IgD-negative memory B cell (primary cell): Measurements from ENCODE around the gene TBATA. TPM values are rescaled to one million over a fixed set of nuclear protein-coding genes. Genes with fewer than 3 reads are reported as not detected.
A peak's percentile ranks its signal among the peaks of the same experiment; 100 is the strongest.

Experiments
- H3K27ac Mint-ChIP-seq, 3 donors: one replicate each; pipeline ENCODE4 v1.8.0; 2020 to 2022; ENCODE audit warnings: mild to moderate bottlenecking in 3 of 3, mixed read lengths in 3 of 3, moderate library complexity in 1 of 3
- H3K27me3 Mint-ChIP-seq: one replicate; pipeline ENCODE4 v1.8.0; 2021; ENCODE audit warnings: mixed read lengths
- H3K36me3 Mint-ChIP-seq: one replicate; pipeline ENCODE4 v1.8.0; 2020; ENCODE audit warnings: mild to moderate bottlenecking, mixed read lengths
- H3K4me1 Mint-ChIP-seq, 3 donors: one replicate each; pipeline ENCODE4 v1.8.0; 2020 to 2022; ENCODE audit warnings: mixed read lengths in 3 of 3, mild to moderate bottlenecking in 1 of 3
- H3K4me3 Mint-ChIP-seq, 4 donors: one replicate each; pipeline ENCODE4 v1.8.0; 2020 to 2022; ENCODE audit warnings: mild to moderate bottlenecking in 4 of 4, mixed read lengths in 4 of 4, moderate library complexity in 3 of 4
- H3K9me3 Mint-ChIP-seq, 3 donors: one replicate each; pipeline ENCODE4 v1.8.0; 2020 to 2021; ENCODE audit warnings: mixed read lengths in 3 of 3, mild to moderate bottlenecking in 1 of 3
- polyA plus RNA-seq: library from polyadenylated mRNA; unstranded; fragments of 300-500 nt; fragmentation: Illumina TruSeq; gene quantifications from one replicate; pipeline ENCODE4 v1.2.3, GENCODE V29; 2021

TBATA gene
- polyA plus RNA-seq, 1 donor from 2014 or later = not detected

DNA sequence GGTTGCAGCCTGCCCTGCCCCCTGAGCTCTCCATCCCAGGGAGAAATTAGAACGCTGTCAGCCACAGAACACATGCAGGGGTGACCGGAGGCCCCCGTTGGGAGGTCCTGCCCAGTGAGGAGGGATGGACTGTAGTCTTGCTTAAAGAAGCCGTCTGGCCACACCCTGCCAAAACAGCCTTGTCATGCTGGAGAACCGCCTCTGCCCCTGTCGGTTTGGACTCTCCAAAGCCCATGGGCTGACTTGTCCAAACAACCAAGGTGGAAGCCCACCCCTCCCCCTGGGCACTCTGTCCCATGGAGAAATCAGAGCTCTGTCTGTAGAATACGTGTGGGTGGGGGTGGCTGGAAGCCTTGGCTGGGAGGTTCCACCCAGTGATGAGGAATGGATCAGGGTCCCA is 12.7 kb upstream of the TBATA start:
- Mint-ChIP-seq H3K4me1 (peaks cover 0 to 1% (median 0%) of the 10 kb centered on the region in 3 donors), H3K4me3 (no peak overlapping the region), H3K9me3 (peaks cover 0 to 12% (median 2%) of the 10 kb centered on the region in 3 donors), H3K27me3 (peaks cover 14% of the 10 kb centered on the region), H3K27ac (no peak overlapping the region), H3K36me3 (peaks cover 1% of the 10 kb centered on the region)

DNA sequence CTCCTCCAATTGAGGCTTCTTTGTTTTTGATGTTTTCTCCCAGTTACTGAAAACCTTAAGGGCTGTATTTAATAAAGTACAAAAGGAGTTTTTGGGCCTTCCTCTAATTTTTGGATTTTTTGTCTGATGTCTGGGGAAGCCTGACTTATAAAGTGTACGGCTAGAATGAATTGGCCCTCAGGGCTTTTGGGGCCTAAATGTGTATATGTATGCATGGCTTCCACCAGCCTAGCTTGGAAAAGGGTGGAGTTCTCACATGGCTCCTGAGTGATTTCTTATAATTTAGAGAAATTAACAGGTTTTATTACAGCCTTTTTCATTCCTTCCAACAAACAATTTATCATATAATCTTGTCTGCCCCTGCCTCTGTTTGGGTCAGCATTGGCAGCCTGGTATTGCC is 10.4 kb upstream of the TBATA start:
- Mint-ChIP-seq H3K4me3 (no peak overlapping the region), H3K9me3 (peaks cover 0 to 12% (median 2%) of the 10 kb centered on the region in 3 donors), H3K27me3 (peaks cover 23% of the 10 kb centered on the region), H3K4me1 (peaks cover 0 to 1% (median 0%) of the 10 kb centered on the region in 3 donors), H3K27ac (no peak overlapping the region), H3K36me3 (peaks cover 1% of the 10 kb centered on the region)

DNA sequence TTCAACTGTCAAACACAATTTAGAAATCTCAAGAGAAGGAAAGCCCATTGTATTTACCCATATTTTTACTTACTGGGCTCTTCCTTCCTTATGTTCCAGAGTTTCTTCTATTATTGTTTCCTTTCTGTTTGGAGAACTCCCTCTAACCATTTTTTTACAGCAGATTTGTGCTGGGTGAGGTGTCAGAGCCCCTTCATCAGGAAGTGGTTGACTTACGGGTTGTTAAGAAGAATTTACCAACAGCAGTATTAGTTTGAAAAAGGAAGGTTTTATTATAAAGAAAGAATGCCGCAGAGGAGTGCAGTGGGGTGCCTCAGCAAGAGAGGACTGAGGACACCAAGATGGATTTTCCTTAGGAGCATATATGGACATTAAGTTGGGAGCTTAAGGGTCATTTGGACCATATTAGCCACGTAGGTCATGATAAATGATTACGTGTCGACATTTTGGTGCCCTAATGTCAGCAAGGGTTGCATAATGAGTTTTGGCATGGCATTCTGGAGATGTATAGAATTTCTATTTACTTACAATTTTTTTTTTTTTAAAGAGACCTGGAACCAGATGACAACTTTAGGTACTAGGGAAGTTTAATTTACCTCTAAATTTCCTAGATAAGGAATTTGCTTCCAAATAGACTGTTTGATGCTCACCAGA is 6.3 kb upstream of the TBATA start:
- peaks cover 12% of the 10 kb centered on the region for H3K27me3 Mint-ChIP-seq
- H3K4me1 Mint-ChIP-seq = no peaks in the 10 kb centered on the region
- no peak overlapping the region for H3K4me3 Mint-ChIP-seq
- no peak overlapping the region for H3K27ac Mint-ChIP-seq
- peaks cover 0 to under 1% (median 0%) of the 10 kb centered on the region in 3 donors for H3K9me3 Mint-ChIP-seq
- peaks cover under 1% of the 10 kb centered on the region for H3K36me3 Mint-ChIP-seq

DNA sequence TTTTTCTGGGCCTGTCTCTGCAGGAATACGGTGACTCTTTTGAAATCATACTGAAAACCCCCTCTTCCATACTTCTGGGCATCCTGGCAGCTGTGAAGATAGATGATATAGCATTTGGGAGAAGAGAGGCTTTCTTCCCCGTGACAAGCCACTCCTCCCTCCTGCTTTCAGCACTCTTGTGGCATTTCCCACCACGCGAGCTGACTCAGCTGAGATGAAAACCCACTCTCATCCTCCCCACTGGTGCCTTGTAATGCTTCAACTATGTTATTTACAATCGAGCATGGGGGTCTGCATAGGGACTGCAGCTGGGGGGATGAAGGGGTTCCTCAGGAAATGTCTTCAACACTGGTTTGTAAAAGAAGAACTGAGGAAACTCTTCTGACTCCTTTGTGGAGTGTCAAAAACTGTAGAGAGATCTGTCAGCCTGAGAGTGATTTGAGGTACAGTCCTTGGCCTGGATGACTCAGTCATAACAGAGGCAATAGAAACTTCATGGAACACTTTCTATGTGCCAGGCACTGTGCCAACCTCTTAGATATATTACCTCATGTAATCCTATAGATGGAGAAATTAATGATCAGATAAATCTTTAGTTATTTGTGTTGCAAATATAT is 1.7 kb upstream of the TBATA start:
- no peak overlapping the region for H3K27ac Mint-ChIP-seq
- H3K36me3 Mint-ChIP-seq = no peaks in the 10 kb centered on the region
- H3K4me1 Mint-ChIP-seq = no peaks in the 10 kb centered on the region

DNA sequence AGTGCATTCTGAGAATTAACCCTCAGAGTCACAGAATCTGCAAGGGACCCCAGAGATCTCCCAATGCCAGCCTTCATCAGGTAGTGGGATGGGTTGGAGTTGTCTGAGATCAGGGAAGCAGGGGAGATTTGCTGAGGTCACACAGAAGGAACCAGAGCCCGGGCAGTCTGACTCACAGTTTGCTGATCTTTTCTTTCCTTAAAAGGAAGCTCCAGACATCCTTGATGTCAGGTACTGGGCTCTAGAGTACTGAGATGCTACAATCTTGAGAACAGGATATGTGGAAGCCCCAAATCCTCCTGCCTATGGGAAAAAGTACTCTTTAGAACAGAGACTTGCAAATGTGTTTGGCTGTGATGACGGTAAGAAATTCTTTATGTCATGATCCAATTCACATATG is 706 bp downstream of the TBATA start:
- no peak overlapping the region for H3K4me3 Mint-ChIP-seq
- no peaks in the 10 kb centered on the region for H3K9me3 Mint-ChIP-seq
- H3K27me3 Mint-ChIP-seq = peaks cover 12% of the 10 kb centered on the region
- no peaks in the 10 kb centered on the region for H3K4me1 Mint-ChIP-seq
- no peaks in the 10 kb centered on the region for H3K36me3 Mint-ChIP-seq
- no peak overlapping the region for H3K27ac Mint-ChIP-seq

More for the DNA sequence above, 1.7 kb upstream of the TBATA start:
- Mint-ChIP-seq H3K4me3 (no peak overlapping the region), H3K9me3 (no peaks in the 10 kb centered on the region), H3K27me3 (peaks cover 15% of the 10 kb centered on the region)

DNA sequence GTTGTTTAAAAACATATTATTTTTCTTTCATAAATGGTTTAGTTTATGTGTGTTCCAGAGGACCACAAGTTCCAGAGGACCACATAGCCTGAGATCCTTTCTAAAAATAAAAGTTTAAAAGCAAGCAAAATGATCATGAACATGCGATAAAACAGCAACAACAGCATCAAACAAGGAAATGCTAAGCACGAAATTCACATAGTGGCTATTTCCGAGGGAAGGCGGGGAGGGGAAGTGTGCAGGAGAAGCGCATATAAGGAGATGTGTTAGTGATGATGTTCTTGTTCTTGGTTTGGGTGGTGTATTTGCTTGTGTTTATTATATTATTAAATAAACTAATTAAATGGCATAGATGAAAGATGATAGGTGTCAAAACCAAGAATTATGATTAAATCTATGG is 1.2 kb downstream of the TBATA start:
- Mint-ChIP-seq H3K9me3 (no peaks in the 10 kb centered on the region), H3K27me3 (peaks cover 10% of the 10 kb centered on the region), H3K4me3 (no peak overlapping the region), H3K4me1 (no peaks in the 10 kb centered on the region), H3K36me3 (no peaks in the 10 kb centered on the region), H3K27ac (no peak overlapping the region)

DNA sequence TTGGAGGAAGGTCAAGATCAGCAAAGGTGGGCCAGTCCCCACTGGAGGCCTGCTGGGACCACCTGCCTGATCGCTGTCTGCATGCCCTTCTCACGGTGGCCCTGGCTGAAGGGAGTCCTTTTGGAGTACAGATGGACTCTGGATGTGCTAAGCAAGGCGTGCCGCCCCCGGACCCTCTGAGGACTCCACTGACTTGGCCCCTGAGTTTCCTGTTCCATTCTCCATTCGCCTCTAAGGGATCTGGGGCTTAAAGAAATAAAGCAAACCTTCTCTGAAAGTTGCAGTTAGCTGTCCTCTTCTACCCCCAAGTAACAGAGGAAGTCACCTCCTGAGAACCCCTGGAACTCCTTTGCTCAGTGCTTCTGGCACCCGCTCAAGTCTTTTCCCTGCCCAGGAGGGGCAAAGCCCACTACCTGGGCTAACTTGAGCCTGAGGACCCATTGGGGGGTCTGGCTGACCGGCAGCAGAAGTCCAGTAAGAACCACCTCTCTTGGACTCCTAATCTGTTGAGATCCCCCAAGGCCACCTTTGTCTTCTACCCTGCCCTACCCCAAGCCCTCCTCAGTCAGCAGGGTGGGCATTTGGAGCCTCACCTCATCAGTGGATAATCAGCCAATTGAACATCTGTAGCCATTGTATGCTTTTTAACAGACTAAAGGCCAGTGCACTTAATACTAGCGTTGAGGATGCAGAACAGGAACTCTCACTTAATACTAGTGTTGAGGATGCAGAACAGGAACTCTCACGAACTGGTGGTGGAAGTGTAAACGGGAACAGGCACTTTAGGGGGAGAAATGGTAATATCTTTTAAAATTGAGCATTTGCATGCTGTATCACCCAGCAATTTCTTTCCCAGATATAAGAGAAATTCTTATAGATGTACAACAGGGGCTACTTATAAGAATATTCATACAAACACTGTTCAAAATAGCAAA is 2.2 kb downstream of the TBATA start:
- H3K4me3 Mint-ChIP-seq = no peak overlapping the region
- H3K36me3 Mint-ChIP-seq = no peaks in the 10 kb centered on the region
- no peaks in the 10 kb centered on the region for H3K4me1 Mint-ChIP-seq
- no peaks in the 10 kb centered on the region for H3K9me3 Mint-ChIP-seq
- peak overlapping the region in 1 of 3 donors; percentile 1 for H3K27ac Mint-ChIP-seq
- H3K27me3 Mint-ChIP-seq = peaks cover 8% of the 10 kb centered on the region

DNA sequence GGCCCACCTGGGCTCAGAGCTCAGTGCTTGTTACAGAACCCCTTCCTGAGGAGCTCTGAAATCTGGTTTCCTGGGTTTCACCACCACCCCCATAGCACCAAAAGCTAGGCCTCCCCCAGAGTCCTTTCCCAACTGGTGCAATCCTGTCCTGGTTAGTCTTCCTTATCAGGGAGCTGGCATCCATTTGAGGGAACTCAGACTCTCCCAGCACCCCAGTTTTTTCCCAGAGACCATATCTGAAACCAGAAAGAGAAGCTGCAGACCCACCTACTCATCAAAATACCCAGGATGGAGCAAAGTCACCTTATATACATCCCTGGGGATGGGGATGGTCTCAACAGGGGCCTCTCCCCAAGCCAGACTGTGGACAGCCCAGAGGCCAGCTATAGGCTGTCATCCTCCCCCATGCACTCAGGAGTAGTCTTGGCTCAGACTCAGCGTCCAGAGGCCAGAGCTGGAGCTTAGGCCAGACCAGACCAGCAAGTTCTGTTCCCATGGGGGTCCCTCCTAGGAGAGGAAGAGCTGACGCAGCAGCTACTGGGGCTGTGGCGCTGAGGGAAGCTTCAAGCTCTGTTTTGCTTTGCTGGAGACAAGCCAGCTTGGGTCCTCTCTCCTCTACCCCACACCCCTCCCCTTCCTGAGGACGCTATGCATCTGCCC is 3.0 kb downstream of the TBATA start:
- peaks cover 8% of the 10 kb centered on the region for H3K27me3 Mint-ChIP-seq
- H3K9me3 Mint-ChIP-seq = no peaks in the 10 kb centered on the region
- no peaks in the 10 kb centered on the region for H3K4me1 Mint-ChIP-seq
- H3K4me3 Mint-ChIP-seq = no peak overlapping the region
- peak overlapping the region in 1 of 3 donors; percentile 1 for H3K27ac Mint-ChIP-seq
- H3K36me3 Mint-ChIP-seq = no peaks in the 10 kb centered on the region

DNA sequence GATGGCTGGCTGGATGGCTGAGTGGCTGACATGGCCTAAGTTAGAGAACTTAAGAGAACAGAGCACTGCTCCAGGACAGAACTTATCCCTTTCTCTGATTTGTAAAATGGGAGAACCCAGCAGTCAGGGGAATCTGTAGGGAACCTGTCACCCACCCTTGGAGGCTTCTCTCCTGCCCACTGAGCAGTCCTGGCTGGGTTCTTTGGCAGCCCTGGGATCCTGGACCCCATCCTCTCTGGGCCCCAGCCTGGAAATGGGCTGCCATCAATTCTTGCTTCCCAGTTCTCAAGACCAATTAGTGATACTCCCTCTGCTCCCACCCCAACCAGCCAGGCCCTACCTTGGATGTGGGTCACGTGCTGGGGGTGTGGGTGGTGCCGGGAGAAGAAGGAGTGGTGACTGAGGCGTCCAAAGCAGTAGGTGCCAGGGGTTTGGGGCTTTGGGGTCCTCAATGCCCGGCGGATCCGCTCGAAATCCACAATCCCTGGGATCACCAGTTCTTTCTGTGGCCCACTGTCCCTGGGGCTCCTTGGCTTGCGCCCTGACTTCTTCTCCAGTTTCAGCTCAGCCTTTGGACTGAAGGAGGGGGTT is 3.6 kb downstream of the TBATA start:
- Mint-ChIP-seq H3K27ac (peak overlapping the region in 1 of 3 donors; percentile 6), H3K9me3 (no peaks in the 10 kb centered on the region), H3K27me3 (peaks cover 8% of the 10 kb centered on the region), H3K4me1 (no peaks in the 10 kb centered on the region), H3K36me3 (no peaks in the 10 kb centered on the region), H3K4me3 (no peak overlapping the region)

DNA sequence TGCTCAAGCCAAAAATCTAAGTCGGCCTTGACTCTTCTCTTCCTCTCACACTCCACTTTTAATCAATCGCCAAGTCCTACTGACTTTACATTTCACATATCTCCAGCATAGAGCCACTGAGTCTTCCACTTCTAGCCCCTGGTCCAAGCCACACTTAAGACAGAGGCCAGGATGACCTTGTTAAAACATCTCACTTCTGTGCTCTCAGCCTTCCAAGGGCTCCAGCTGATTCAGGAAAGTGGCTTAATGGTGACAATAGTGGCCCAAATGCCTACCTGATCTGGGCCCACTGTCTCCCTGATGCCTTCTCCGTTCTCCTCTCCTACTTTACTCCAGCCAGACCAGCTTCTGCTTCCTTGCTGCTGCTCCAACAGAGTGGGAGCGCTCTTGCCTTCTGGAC is 4.4 kb downstream of the TBATA start:
- H3K4me1 Mint-ChIP-seq = no peaks in the 10 kb centered on the region
- H3K27ac Mint-ChIP-seq = peak overlapping the region in 1 of 3 donors; percentile 6
- no peak overlapping the region for H3K4me3 Mint-ChIP-seq
- no peaks in the 10 kb centered on the region for H3K9me3 Mint-ChIP-seq
- H3K27me3 Mint-ChIP-seq = peaks cover 8% of the 10 kb centered on the region
- H3K36me3 Mint-ChIP-seq = no peaks in the 10 kb centered on the region

DNA sequence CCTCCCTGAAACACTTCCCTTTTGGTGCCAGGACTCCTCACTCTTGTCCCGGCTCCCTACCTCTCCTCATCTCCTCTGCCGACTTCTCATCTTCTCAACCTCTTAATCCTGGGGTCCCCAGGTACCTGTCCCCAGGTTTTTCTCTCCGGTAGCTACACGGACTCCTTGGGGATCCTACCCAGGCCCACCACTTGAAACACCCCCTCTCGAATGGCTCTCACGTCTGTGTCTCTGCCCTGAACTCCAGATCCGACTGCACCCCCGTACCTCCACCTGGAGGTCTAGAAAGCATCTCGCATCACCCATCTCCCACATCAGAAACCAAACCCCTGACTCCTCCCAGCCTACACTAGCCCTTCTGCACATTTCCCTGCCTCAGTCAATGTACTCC is 4.8 kb downstream of the TBATA start:
- Mint-ChIP-seq H3K27me3 (peaks cover 8% of the 10 kb centered on the region), H3K4me1 (no peaks in the 10 kb centered on the region), H3K9me3 (no peaks in the 10 kb centered on the region), H3K27ac (no peak overlapping the region), H3K36me3 (no peaks in the 10 kb centered on the region), H3K4me3 (no peak overlapping the region)

DNA sequence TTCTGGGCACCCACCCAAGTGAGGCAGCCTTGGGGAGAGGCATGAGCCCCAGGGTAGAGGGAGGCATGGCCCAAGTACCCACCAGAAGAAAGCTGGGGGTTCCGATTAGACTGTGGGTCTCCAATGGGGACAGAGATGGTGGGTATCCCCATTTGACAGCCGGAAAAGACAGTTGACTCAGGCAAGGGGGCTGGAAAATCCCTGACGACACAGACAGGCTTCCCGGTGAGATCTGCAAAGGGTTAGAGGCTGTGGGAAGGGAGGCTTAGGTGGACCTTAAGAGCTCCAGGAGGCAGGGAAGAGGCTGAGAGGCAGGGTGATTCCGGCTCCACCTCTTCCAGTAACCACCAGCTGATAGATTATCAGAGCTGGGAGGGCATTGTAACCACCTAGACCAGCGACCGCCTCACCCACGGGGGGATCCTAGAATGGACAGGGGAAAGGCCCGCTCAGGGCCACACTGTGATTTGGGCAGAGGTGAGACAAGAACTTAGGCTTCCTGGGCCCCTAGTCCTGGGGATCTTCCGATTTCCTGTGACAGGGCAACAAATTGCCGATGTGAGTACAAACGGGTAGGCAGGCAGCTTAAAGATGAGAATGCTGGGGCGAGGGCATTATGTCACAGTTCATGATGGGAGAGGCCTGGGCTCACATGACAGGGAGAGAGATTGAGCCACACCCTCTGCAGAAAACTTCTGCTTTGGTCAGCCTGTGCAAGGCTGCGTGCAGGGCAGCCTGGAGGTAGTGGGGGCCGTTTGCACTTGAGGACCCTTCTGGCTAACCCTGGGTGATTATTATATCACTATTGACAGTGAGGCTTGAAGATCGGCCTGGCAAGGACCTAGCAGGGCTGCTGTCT is 5.4 kb downstream of the TBATA start:
- no peak overlapping the region for H3K4me3 Mint-ChIP-seq
- no peaks in the 10 kb centered on the region for H3K36me3 Mint-ChIP-seq
- no peak overlapping the region for H3K27ac Mint-ChIP-seq
- no peaks in the 10 kb centered on the region for H3K9me3 Mint-ChIP-seq
- H3K27me3 Mint-ChIP-seq = peaks cover 6% of the 10 kb centered on the region
- no peaks in the 10 kb centered on the region for H3K4me1 Mint-ChIP-seq

DNA sequence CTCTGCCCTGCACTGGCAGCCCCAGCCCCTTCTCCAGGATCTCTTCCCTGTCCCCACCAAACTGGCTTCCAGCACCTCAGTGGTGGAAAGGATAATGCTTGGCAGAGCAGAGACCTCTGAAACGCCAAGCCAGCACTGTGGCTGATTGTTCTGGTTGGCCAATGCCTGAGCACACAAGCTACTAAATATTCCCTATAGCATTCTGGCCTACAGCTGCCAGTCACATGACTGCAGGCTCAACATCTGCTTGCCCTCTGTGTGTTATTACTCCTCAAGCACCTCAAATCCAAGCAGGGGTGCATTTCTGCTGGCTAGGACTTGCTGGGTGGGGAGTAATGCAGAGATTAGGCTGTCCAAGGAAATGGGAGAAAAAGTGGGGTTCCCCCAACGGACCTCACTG is 6.1 kb downstream of the TBATA start:
- Mint-ChIP-seq H3K9me3 (no peaks in the 10 kb centered on the region), H3K36me3 (no peaks in the 10 kb centered on the region), H3K27me3 (peaks cover 5% of the 10 kb centered on the region), H3K4me3 (no peak overlapping the region), H3K27ac (no peak overlapping the region), H3K4me1 (no peaks in the 10 kb centered on the region)
